Activated CD8-positive, alpha-beta memory T cell treated with anti-CD3 and anti-CD28 coated beads, Interleukin-2, amount 50 U/mL, for 24 hours (primary cell): Measurements from ENCODE around the gene NOS3.

Experiments used
- DNase-seq: peaks from one replicate; pipeline ENCODE4 v3.0.0-alpha.2; 2020; ENCODE audit errors: extremely low read depth

The NOS3 gene

GRCh38 chr7:150964593-150965111, 26.2 kb upstream of the NOS3 start:
- DNase-seq = no peak

- no peak for DNase-seq
These were observed 25.5 kb upstream of the NOS3 start for GRCh38 chr7:150965273-150965830.

GRCh38 chr7:150966002-150966401, 24.8 kb upstream of the NOS3 start:
- no peak for DNase-seq

GRCh38 chr7:150967349-150967748, 23.5 kb upstream of the NOS3 start:
- no peak for DNase-seq

- no peak for DNase-seq
These were observed 22.6 kb upstream of the NOS3 start for GRCh38 chr7:150968056-150968733.

- no peak for DNase-seq
These were observed 22.0 kb upstream of the NOS3 start for GRCh38 chr7:150968734-150969372.

GRCh38 chr7:150969475-150969874, 21.3 kb upstream of the NOS3 start:
- DNase-seq = no peak

- DNase-seq = no peak
These were observed 20.4 kb upstream of the NOS3 start for GRCh38 chr7:150970424-150970823.

GRCh38 chr7:150971242-150972022, 19.4 kb upstream of the NOS3 start:
- DNase-seq = no peak

- DNase-seq = no peak
These were observed 18.8 kb upstream of the NOS3 start for GRCh38 chr7:150972023-150972468.

- DNase-seq = no peak
These were observed 18.1 kb upstream of the NOS3 start for GRCh38 chr7:150972741-150973140.

- DNase-seq = no peak
These were observed 17.0 kb upstream of the NOS3 start for GRCh38 chr7:150973571-150974451.

- DNase-seq = peak; percentile 50
These were observed 16.1 kb upstream of the NOS3 start for GRCh38 chr7:150974468-150975391.

- DNase-seq = no peak
These were observed 15.1 kb upstream of the NOS3 start for GRCh38 chr7:150975536-150976319.

GRCh38 chr7:150976529-150977381, 14.1 kb upstream of the NOS3 start:
- DNase-seq = no peak

- no peak for DNase-seq
These were observed 13.3 kb upstream of the NOS3 start for GRCh38 chr7:150977382-150978125.

- DNase-seq = no peak
These were observed 12.6 kb upstream of the NOS3 start, which contains the start of gene KCNH2 for GRCh38 chr7:150978126-150978789. TSS of gene KCNH2 (minus strand) at chr7:150978321. CDS start at chr7:150977913, 408 bp downstream.
